Stimulated activated CD4-positive, alpha-beta T cell treated with anti-CD3 and anti-CD28 coated beads, Interleukin-2, amount 100 ng/mL, for 48 hours (primary cell): ENCODE measurements around the gene ERP27.

Source experiments
- DNase-seq, 2 donors: peaks; one replicate each; pipeline ENCODE4 v3.0.0-alpha.2; 2020

Gene ERP27

GRCh38 chr12:14959126-14959440 is 20.7 kb upstream of the ERP27 start:
- DNase-seq: no peak

- DNase-seq: no peak
Observed at GRCh38 chr12:14958361-14959125, 20.2 kb upstream of the ERP27 start.

- DNase-seq: no peak
Observed at GRCh38 chr12:14957551-14958168, 19.3 kb upstream of the ERP27 start.

GRCh38 chr12:14956905-14957304 is 18.6 kb upstream of the ERP27 start:
- DNase-seq: no peak

GRCh38 chr12:14956024-14956891 is 17.9 kb upstream of the ERP27 start:
- no peak for DNase-seq

- no peak for DNase-seq
Observed at GRCh38 chr12:14954269-14954668, 15.9 kb upstream of the ERP27 start.

GRCh38 chr12:14953752-14954151 is 15.4 kb upstream of the ERP27 start:
- no peak for DNase-seq

GRCh38 chr12:14952299-14952921 is 14.1 kb upstream of the ERP27 start:
- DNase-seq: no peak

GRCh38 chr12:14951851-14952250 is 13.5 kb upstream of the ERP27 start:
- DNase-seq: no peak

- no peak for DNase-seq
Observed at GRCh38 chr12:14950982-14951746, 12.8 kb upstream of the ERP27 start.

- DNase-seq: no peak
Observed at GRCh38 chr12:14950421-14950820, 12.1 kb upstream of the ERP27 start.

GRCh38 chr12:14949631-14950030 is 11.3 kb upstream of the ERP27 start:
- DNase-seq: no peak

GRCh38 chr12:14948672-14949071 is 10.3 kb upstream of the ERP27 start:
- DNase-seq: no peak

- DNase-seq: no peak
Observed at GRCh38 chr12:14946861-14947260, 8.5 kb upstream of the ERP27 start.

GRCh38 chr12:14946162-14946561 is 7.8 kb upstream of the ERP27 start:
- no peak for DNase-seq

- no peak for DNase-seq
Observed at GRCh38 chr12:14942196-14942931, 4.0 kb upstream of the ERP27 start.

- DNase-seq: no peak
Observed at GRCh38 chr12:14941369-14941768, 3.0 kb upstream of the ERP27 start.

- DNase-seq: no peak
Observed at GRCh38 chr12:14937689-14938088, 648 bp downstream of the ERP27 start.

GRCh38 chr12:14937014-14937413 is 1.3 kb downstream of the ERP27 start:
- DNase-seq: no peak

GRCh38 chr12:14936224-14936861 is 2.0 kb downstream of the ERP27 start:
- no peak for DNase-seq

- no peak for DNase-seq
Observed at GRCh38 chr12:14935031-14935430, 3.3 kb downstream of the ERP27 start.
